Measurements from ENCODE around the gene PRKCE. TPM values are rescaled to one million over a fixed set of nuclear protein-coding genes. Genes with fewer than 3 reads are reported as not detected.

Gene PRKCE
- total and polyA plus RNA-seq, 2 experiments from 2014 or later, result 9.6 to 11.9 TPM

GRCh38 chr2:45711224-45711623 lies 59.7 kb downstream of the PRKCE start:
- Histone ChIP-seq H3K4me1 (ENCODE audit: insufficient read depth) (no peaks in the 10 kb centered on the region), H3K36me3 (replicated peaks; ENCODE audit: insufficient read depth, low read depth) (no peaks in the 10 kb centered on the region), H3K27ac (no peak overlapping the region), H3K9me2 (replicated peaks; ENCODE audit: insufficient read depth) (no peaks in the 10 kb centered on the region), H3K27me3 (no peaks in the 10 kb centered on the region), H3K79me2 (no peaks in the 10 kb centered on the region), H4K20me1 (ENCODE audit: insufficient read depth, poor library complexity, severe bottlenecking) (no peaks in the 10 kb centered on the region), H3K9me3 (ENCODE audit: low read depth) (no peaks in the 10 kb centered on the region), H2AFZ (no peak overlapping the region), H3K4me3 (no peak overlapping the region), H3K4me2 (no peak overlapping the region)
- TF ChIP-seq EZH2phosphoT487 (IDR thresholded peaks at IDR 0.05; ENCODE audit: low read depth, severe bottlenecking, unreplicated experiment) (no peak), EZH2 (IDR thresholded peaks at IDR 0.05; ENCODE audit: borderline replicate concordance) (no peak)
- TF ChIP-seq, protein P1, sequence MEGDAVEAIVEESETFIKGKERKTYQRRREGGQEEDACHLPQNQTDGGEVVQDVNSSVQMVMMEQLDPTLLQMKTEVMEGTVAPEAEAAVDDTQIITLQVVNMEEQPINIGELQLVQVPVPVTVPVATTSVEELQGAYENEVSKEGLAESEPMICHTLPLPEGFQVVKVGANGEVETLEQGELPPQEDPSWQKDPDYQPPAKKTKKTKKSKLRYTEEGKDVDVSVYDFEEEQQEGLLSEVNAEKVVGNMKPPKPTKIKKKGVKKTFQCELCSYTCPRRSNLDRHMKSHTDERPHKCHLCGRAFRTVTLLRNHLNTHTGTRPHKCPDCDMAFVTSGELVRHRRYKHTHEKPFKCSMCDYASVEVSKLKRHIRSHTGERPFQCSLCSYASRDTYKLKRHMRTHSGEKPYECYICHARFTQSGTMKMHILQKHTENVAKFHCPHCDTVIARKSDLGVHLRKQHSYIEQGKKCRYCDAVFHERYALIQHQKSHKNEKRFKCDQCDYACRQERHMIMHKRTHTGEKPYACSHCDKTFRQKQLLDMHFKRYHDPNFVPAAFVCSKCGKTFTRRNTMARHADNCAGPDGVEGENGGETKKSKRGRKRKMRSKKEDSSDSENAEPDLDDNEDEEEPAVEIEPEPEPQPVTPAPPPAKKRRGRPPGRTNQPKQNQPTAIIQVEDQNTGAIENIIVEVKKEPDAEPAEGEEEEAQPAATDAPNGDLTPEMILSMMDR (IDR thresholded peaks at IDR 0.05; ENCODE audit: poor library complexity), result no peak
- 100% methylated on average over 2 of the region's 2 CpGs for WGBS (ENCODE audit: low lambda C conversion rate, missing lambda C conversion rate)
- DNase-seq (ENCODE audit: low spot score), result no peak

DNA sequence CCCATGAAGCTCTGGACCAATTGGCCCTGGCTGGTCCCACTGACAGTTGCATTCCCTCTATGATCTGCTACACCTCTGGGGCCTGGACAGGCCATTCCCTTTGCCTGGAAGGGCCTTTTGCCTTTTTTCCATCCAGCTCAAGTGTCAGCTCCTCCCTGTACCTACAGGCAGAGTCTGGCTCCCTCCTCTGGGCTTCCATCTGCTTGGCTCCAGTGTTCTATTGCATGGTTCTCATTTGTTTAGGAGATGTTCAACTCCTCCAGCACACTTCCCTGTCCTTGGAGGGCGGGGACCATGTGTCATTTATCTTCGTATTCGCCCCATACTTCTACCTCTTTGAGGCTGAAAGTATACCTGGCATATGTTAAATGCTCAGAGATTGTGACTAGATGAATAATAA lies 61.1 kb downstream of the PRKCE start:
- Histone ChIP-seq H3K4me1 (ENCODE audit: insufficient read depth) (no peaks in the 10 kb centered on the region), H3K36me3 (replicated peaks; ENCODE audit: insufficient read depth, low read depth) (no peaks in the 10 kb centered on the region), H3K4me2 (no peak overlapping the region), H3K9me3 (ENCODE audit: low read depth) (no peaks in the 10 kb centered on the region), H4K20me1 (ENCODE audit: insufficient read depth, poor library complexity, severe bottlenecking) (no peaks in the 10 kb centered on the region), H3K4me3 (no peak overlapping the region), H3K79me2 (no peaks in the 10 kb centered on the region), H3K9me2 (replicated peaks; ENCODE audit: insufficient read depth) (no peaks in the 10 kb centered on the region), H2AFZ (no peak overlapping the region), H3K27ac (no peak overlapping the region), H3K27me3 (no peaks in the 10 kb centered on the region)
- DNase-seq (ENCODE audit: low spot score), result no peak
- WGBS (ENCODE audit: low lambda C conversion rate, missing lambda C conversion rate), result 91% methylated on average over 3 of the region's 3 CpGs
- TF ChIP-seq, protein P1 (IDR thresholded peaks at IDR 0.05; ENCODE audit: poor library complexity), result no peak
- TF ChIP-seq EZH2phosphoT487 (IDR thresholded peaks at IDR 0.05; ENCODE audit: low read depth, severe bottlenecking, unreplicated experiment) (no peak), EZH2 (IDR thresholded peaks at IDR 0.05; ENCODE audit: borderline replicate concordance) (no peak)

DNA sequence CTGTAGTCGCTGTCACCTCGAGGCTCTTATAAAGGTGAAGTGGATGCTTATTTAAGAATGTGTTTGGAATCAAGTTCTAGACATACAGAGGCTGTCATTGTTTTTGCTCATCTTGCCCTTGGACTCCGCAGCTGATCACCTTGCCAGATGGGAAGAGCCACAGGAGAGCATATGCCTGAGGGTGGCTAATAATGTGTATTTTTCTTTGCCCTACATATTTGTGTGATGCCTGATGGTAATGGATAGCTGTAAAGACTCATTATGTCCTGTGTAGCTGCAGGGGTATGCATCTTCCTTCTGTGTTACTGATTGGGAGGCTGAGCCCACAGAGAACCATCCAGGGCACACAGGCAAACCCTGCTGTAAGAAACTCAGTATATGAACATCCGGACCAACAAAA lies 61.7 kb downstream of the PRKCE start:
- DNase-seq (ENCODE audit: low spot score), result no peak
- TF ChIP-seq EZH2 (IDR thresholded peaks at IDR 0.05; ENCODE audit: borderline replicate concordance), result no peak
- no peak for TF ChIP-seq EZH2phosphoT487 (IDR thresholded peaks at IDR 0.05; ENCODE audit: low read depth, severe bottlenecking, unreplicated experiment)
- TF ChIP-seq, protein P1 (IDR thresholded peaks at IDR 0.05; ENCODE audit: poor library complexity), result no peak
- Histone ChIP-seq H4K20me1 (ENCODE audit: insufficient read depth, poor library complexity, severe bottlenecking) (no peaks in the 10 kb centered on the region), H3K4me2 (no peak overlapping the region), H3K4me1 (ENCODE audit: insufficient read depth) (no peaks in the 10 kb centered on the region), H3K27ac (no peak overlapping the region), H3K4me3 (no peak overlapping the region), H3K36me3 (replicated peaks; ENCODE audit: insufficient read depth, low read depth) (no peaks in the 10 kb centered on the region), H2AFZ (no peak overlapping the region), H3K27me3 (no peaks in the 10 kb centered on the region), H3K79me2 (no peaks in the 10 kb centered on the region), H3K9me2 (replicated peaks; ENCODE audit: insufficient read depth) (no peaks in the 10 kb centered on the region), H3K9me3 (ENCODE audit: low read depth) (no peaks in the 10 kb centered on the region)
- WGBS (ENCODE audit: low lambda C conversion rate, missing lambda C conversion rate), result 87% methylated on average over 4 of the region's 4 CpGs

DNA sequence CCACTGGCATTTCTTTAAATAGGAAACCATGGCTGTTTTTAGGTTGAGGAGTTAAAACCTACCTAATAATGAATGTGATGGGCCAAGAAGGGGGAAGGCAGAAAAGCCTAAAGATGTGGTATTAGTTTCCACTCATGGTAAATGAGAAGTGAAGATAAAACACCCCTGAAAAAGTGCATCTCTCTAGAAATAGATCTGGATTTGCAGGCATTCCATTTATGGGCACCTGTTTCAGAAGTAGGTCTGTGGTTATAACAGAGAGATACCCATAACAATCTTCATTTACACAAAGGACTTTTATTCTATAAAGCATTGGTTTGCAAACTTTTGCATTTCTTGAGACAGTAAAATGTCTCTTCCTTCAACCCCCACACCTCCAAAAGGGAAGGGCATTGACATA lies 62.1 kb downstream of the PRKCE start:
- H3K9me2 ChIP-seq (replicated peaks; ENCODE audit: insufficient read depth), result no peaks in the 10 kb centered on the region
- H3K79me2 ChIP-seq, result no peaks in the 10 kb centered on the region
- H3K4me1 ChIP-seq (ENCODE audit: insufficient read depth), result no peaks in the 10 kb centered on the region
- H3K27me3 ChIP-seq, result no peaks in the 10 kb centered on the region
- no peaks in the 10 kb centered on the region for H3K9me3 ChIP-seq (ENCODE audit: low read depth)
- H3K4me2 ChIP-seq, result no peak overlapping the region
- H2AFZ ChIP-seq, result no peak overlapping the region
- no peak for DNase-seq (ENCODE audit: low spot score)
- TF ChIP-seq, protein P1 (IDR thresholded peaks at IDR 0.05; ENCODE audit: poor library complexity), result no peak
- TF ChIP-seq EZH2phosphoT487 (IDR thresholded peaks at IDR 0.05; ENCODE audit: low read depth, severe bottlenecking, unreplicated experiment), result no peak
- TF ChIP-seq EZH2 (IDR thresholded peaks at IDR 0.05; ENCODE audit: borderline replicate concordance), result no peak
- H3K4me3 ChIP-seq, result no peak overlapping the region
- no peaks in the 10 kb centered on the region for H3K36me3 ChIP-seq (replicated peaks; ENCODE audit: insufficient read depth, low read depth)
- H3K27ac ChIP-seq, result no peak overlapping the region
- H4K20me1 ChIP-seq (ENCODE audit: insufficient read depth, poor library complexity, severe bottlenecking), result no peaks in the 10 kb centered on the region
